Neural cell (in vitro differentiated cells): ENCODE results near the gene MOB3B.

ENCODE experiments used
- EZH2 ChIP-seq: fragments of 200-600, 300-800 bp; shearing (Covaris generic), sonication (generic); IDR thresholded peaks from 2 replicates; pipeline ENCODE4 v1.6.1; 2014; ENCODE audit warnings: antibody characterized with exemption, low read length, borderline replicate concordance, mild to moderate bottlenecking; ENCODE audit not compliant: insufficient read depth, poor library complexity, severe bottlenecking
- POLR2AphosphoS5 ChIP-seq: IDR thresholded peaks from 2 replicates; pipeline ENCODE4 v1.6.1; 2012
- TF ChIP-seq, protein P1 (sequence below): fragments of 450-650 bp; IDR thresholded peaks from 2 replicates; pipeline ENCODE4 v1.5.1; 2014; ENCODE audit warnings: antibody characterized with exemption, mild to moderate bottlenecking, moderate library complexity; ENCODE audit not compliant: poor library complexity, severe bottlenecking
- TF ChIP-seq, protein P2 (sequence below): IDR thresholded peaks from 2 replicates; pipeline ENCODE4 v1.6.1; 2012; ENCODE audit warnings: borderline replicate concordance

DNA sequence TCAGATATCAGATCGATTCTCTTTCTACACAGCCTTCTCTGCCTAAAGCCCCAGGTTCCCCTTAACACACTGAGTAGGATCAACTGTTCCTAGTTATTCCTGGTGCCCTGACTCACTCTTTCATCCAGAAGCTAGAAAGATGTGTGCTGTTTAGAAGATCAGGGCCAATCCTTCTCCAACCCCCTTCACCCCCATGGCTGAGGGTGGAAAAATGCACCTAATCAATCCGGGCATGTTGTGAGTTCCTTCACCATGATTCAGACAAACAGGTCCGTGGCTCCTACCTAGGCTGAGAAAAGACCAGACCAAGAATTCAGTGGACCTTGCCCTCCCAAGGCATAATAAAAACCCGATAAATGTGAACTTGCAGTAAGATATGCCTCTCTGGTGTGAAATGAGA, 147.3 kb downstream of the MOB3B start:
- TF ChIP-seq, protein P1, sequence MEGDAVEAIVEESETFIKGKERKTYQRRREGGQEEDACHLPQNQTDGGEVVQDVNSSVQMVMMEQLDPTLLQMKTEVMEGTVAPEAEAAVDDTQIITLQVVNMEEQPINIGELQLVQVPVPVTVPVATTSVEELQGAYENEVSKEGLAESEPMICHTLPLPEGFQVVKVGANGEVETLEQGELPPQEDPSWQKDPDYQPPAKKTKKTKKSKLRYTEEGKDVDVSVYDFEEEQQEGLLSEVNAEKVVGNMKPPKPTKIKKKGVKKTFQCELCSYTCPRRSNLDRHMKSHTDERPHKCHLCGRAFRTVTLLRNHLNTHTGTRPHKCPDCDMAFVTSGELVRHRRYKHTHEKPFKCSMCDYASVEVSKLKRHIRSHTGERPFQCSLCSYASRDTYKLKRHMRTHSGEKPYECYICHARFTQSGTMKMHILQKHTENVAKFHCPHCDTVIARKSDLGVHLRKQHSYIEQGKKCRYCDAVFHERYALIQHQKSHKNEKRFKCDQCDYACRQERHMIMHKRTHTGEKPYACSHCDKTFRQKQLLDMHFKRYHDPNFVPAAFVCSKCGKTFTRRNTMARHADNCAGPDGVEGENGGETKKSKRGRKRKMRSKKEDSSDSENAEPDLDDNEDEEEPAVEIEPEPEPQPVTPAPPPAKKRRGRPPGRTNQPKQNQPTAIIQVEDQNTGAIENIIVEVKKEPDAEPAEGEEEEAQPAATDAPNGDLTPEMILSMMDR, result no peak
- TF ChIP-seq EZH2, result no peak
- TF ChIP-seq, protein P2, sequence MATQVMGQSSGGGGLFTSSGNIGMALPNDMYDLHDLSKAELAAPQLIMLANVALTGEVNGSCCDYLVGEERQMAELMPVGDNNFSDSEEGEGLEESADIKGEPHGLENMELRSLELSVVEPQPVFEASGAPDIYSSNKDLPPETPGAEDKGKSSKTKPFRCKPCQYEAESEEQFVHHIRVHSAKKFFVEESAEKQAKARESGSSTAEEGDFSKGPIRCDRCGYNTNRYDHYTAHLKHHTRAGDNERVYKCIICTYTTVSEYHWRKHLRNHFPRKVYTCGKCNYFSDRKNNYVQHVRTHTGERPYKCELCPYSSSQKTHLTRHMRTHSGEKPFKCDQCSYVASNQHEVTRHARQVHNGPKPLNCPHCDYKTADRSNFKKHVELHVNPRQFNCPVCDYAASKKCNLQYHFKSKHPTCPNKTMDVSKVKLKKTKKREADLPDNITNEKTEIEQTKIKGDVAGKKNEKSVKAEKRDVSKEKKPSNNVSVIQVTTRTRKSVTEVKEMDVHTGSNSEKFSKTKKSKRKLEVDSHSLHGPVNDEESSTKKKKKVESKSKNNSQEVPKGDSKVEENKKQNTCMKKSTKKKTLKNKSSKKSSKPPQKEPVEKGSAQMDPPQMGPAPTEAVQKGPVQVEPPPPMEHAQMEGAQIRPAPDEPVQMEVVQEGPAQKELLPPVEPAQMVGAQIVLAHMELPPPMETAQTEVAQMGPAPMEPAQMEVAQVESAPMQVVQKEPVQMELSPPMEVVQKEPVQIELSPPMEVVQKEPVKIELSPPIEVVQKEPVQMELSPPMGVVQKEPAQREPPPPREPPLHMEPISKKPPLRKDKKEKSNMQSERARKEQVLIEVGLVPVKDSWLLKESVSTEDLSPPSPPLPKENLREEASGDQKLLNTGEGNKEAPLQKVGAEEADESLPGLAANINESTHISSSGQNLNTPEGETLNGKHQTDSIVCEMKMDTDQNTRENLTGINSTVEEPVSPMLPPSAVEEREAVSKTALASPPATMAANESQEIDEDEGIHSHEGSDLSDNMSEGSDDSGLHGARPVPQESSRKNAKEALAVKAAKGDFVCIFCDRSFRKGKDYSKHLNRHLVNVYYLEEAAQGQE, result no peak
- no peak for TF ChIP-seq POLR2AphosphoS5
